SK-N-SH treated with all-trans-retinoic acid at 6 μM for 48 hours (cell line): ENCODE results near the gene CRIP1.
A peak's percentile ranks its signal among the peaks of the same experiment; 100 is the strongest.

Experiments used
- ATAC-seq: fragments of 200-7000 bp; cut with Tn5 transposase; 3 replicates; pipeline ENCODE4 v1.9.1; 2020; ENCODE audit warnings: mild to moderate bottlenecking, moderate library complexity
- ARNTL ChIP-seq: fragments of 450-650 bp; formaldehyde crosslinking; IDR thresholded peaks from 2 replicates; pipeline ENCODE4 v1.5.0; 2020; ENCODE audit warnings: low read depth, mild to moderate bottlenecking, moderate library complexity, borderline replicate concordance
- BACH2 ChIP-seq: fragments of 250-450 bp; sonication (Bioruptor Pico); IDR thresholded peaks from 2 replicates; pipeline ENCODE4 v1.9.0; 2021; ENCODE audit warnings: mild to moderate bottlenecking, borderline replicate concordance
- CSDC2 ChIP-seq: fragments of 250-450 bp; sonication (Bioruptor Pico); IDR thresholded peaks from 2 replicates; pipeline ENCODE4 v1.5.0; 2020; ENCODE audit warnings: mild to moderate bottlenecking, moderate library complexity
- CSRNP3 ChIP-seq: fragments of 250-450 bp; sonication (Bioruptor Pico); IDR thresholded peaks from 2 replicates; pipeline ENCODE4 v1.5.1; 2021; ENCODE audit warnings: mild to moderate bottlenecking, moderate library complexity
- ESRRG ChIP-seq: fragments of 250-450 bp; sonication (Bioruptor Pico); IDR thresholded peaks from 2 replicates; pipeline ENCODE4 v1.6.1; 2021; ENCODE audit warnings: mild to moderate bottlenecking
- ISL1 ChIP-seq: fragments of 250-450 bp; sonication (Bioruptor Pico); IDR thresholded peaks from 2 replicates; pipeline ENCODE4 v2.1.2; 2022; ENCODE audit warnings: mild to moderate bottlenecking, moderate library complexity
- OSR1 ChIP-seq: fragments of 250-450 bp; sonication (Bioruptor Pico); IDR thresholded peaks from 2 replicates; pipeline ENCODE4 v1.8.0; 2022; ENCODE audit warnings: moderate library complexity, mild to moderate bottlenecking, inconsistent platforms
- PATZ1 ChIP-seq: fragments of 250-450 bp; sonication (Bioruptor Pico); IDR thresholded peaks from 2 replicates; pipeline ENCODE4 v1.8.0; 2020; ENCODE audit warnings: mild to moderate bottlenecking, moderate library complexity, borderline replicate concordance
- PPARA ChIP-seq: fragments of 250-450 bp; sonication (Bioruptor Pico); IDR thresholded peaks from 2 replicates; pipeline ENCODE4 v1.5.0; 2020; ENCODE audit warnings: mild to moderate bottlenecking, borderline replicate concordance
- RARB ChIP-seq: fragments of 250-450 bp; sonication (Bioruptor Pico); IDR thresholded peaks from 2 replicates; pipeline ENCODE4 v1.8.0; 2021; ENCODE audit warnings: mild to moderate bottlenecking, moderate library complexity
- TCF4 ChIP-seq: fragments of 250-450 bp; sonication (Bioruptor Pico); IDR thresholded peaks from 2 replicates; pipeline ENCODE4 v1.8.0; 2021; ENCODE audit warnings: mild to moderate bottlenecking, moderate library complexity, borderline replicate concordance
- TSHZ2 ChIP-seq: fragments of 250-450 bp; sonication (Bioruptor Pico); IDR thresholded peaks from 2 replicates; pipeline ENCODE4 v1.5.0; 2020; ENCODE audit warnings: mild to moderate bottlenecking, moderate library complexity
- ZFP3 ChIP-seq: fragments of 250-450 bp; sonication (Bioruptor Pico); IDR thresholded peaks from 2 replicates; pipeline ENCODE4 v1.5.0; 2020; ENCODE audit warnings: mild to moderate bottlenecking, moderate library complexity
- ZFP30 ChIP-seq: fragments of 450-650 bp; formaldehyde crosslinking; IDR thresholded peaks from 2 replicates; pipeline ENCODE4 v1.5.0; 2022; ENCODE audit warnings: mild to moderate bottlenecking, moderate library complexity
- ZNF565 ChIP-seq: fragments of 450-650 bp; formaldehyde crosslinking; conservative IDR thresholded peaks from 2 replicates; pipeline ENCODE4 v1.5.0; 2020; ENCODE audit warnings: low read depth, mild to moderate bottlenecking, moderate library complexity
- ZNF70 ChIP-seq: fragments of 450-650 bp; formaldehyde crosslinking; IDR thresholded peaks from 2 replicates; pipeline ENCODE4 v1.5.0; 2020; ENCODE audit warnings: mild to moderate bottlenecking, moderate library complexity
- ZNF8 ChIP-seq: fragments of 450-650 bp; formaldehyde crosslinking; IDR thresholded peaks from 2 replicates; pipeline ENCODE4 v1.5.0; 2020; ENCODE audit warnings: mild to moderate bottlenecking, moderate library complexity
- TF ChIP-seq, protein P1 (sequence below): fragments of 250-450 bp; sonication (Bioruptor Pico); IDR thresholded peaks from 2 replicates; pipeline ENCODE4 v1.5.1; 2020; ENCODE audit warnings: low read depth, mild to moderate bottlenecking, moderate library complexity
- TF ChIP-seq, protein P2 (sequence below): fragments of 250-450 bp; sonication (Bioruptor Pico); IDR thresholded peaks from 2 replicates; pipeline ENCODE4 v1.8.0; 2021; ENCODE audit warnings: low read depth, mild to moderate bottlenecking, moderate library complexity, borderline replicate concordance

The CRIP1 gene

DNA sequence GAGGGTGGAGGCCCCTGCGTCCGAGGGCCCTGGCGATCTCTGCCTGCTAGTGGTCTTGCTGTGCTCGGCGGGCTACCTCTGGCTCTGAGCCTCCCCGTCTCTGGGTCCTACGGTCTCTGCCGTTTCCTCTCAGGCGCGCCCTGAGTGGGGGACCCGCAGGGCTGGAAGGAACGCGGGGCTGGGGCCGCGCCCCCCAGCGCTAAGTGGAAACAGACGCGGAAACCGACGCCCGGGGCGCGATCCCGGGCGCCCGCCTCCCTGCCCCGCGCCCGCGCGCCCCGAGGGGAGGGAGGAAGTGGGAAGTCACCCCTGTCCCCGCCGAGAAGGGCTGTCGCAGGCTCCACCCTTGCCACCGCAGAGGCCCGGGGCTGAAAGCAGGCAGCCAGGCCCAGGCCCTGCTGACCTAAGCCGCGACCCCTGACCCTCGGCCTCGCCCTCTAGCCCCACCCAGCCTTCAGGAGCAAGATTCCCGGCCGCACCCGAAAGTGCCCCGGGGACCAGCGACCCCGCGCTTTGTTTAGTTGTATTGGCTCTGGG is 831 bp downstream of the CRIP1 start:
- TF ChIP-seq ISL1 = no peak
- ATAC-seq = no peak

- no peak for ATAC-seq
- TF ChIP-seq, protein P1, sequence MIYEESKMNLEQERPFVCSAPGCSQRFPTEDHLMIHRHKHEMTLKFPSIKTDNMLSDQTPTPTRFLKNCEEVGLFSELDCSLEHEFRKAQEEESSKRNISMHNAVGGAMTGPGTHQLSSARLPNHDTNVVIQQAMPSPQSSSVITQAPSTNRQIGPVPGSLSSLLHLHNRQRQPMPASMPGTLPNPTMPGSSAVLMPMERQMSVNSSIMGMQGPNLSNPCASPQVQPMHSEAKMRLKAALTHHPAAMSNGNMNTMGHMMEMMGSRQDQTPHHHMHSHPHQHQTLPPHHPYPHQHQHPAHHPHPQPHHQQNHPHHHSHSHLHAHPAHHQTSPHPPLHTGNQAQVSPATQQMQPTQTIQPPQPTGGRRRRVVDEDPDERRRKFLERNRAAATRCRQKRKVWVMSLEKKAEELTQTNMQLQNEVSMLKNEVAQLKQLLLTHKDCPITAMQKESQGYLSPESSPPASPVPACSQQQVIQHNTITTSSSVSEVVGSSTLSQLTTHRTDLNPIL (CRISPR knock-in tag) = no peak
- TF ChIP-seq OSR1 (CRISPR knock-in tag) = no peak
- TF ChIP-seq CSRNP3 = no peak
- no peak for TF ChIP-seq ZFP3 (CRISPR knock-in tag)
- TF ChIP-seq ZNF8 (CRISPR knock-in tag) = no peak
- no peak for TF ChIP-seq ISL1
- TF ChIP-seq ARNTL (CRISPR knock-in tag) = no peak
- TF ChIP-seq TCF4 (CRISPR knock-in tag) = no peak
- TF ChIP-seq ESRRG (CRISPR knock-in tag) = no peak
- TF ChIP-seq ZNF565 (CRISPR knock-in tag) = no peak
- no peak for TF ChIP-seq CSDC2
- TF ChIP-seq PATZ1 (CRISPR knock-in tag) = no peak
- TF ChIP-seq PPARA (CRISPR knock-in tag) = no peak
- no peak for TF ChIP-seq BACH2 (CRISPR knock-in tag)
- TF ChIP-seq TSHZ2 (CRISPR knock-in tag) = no peak
- TF ChIP-seq ZNF70 = no peak
Measured at GRCh38 chr14:105487986-105488777, 1.5 kb downstream of the CRIP1 start.

- no peak for TF ChIP-seq ZFP30 (CRISPR knock-in tag)
- ATAC-seq = no peak
Measured at GRCh38 chr14:105488781-105489541, 2.3 kb downstream of the CRIP1 start.

GRCh38 chr14:105489542-105490266 is 3.0 kb downstream of the CRIP1 start:
- ATAC-seq = peak; percentile 49
- no peak for TF ChIP-seq ESRRG (CRISPR knock-in tag)
- TF ChIP-seq RARB (CRISPR knock-in tag) = no peak
- TF ChIP-seq, protein P2, sequence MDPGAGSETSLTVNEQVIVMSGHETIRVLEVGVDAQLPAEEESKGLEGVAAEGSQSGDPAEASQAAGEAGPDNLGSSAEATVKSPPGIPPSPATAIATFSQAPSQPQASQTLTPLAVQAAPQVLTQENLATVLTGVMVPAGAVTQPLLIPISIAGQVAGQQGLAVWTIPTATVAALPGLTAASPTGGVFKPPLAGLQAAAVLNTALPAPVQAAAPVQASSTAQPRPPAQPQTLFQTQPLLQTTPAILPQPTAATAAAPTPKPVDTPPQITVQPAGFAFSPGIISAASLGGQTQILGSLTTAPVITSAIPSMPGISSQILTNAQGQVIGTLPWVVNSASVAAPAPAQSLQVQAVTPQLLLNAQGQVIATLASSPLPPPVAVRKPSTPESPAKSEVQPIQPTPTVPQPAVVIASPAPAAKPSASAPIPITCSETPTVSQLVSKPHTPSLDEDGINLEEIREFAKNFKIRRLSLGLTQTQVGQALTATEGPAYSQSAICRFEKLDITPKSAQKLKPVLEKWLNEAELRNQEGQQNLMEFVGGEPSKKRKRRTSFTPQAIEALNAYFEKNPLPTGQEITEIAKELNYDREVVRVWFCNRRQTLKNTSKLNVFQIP (CRISPR knock-in tag) = no peak
- TF ChIP-seq OSR1 (CRISPR knock-in tag) = no peak
- TF ChIP-seq ZFP30 (CRISPR knock-in tag) = no peak
- TF ChIP-seq ZNF565 (CRISPR knock-in tag) = no peak
